Activated T-helper 17 cell treated with anti-CD3 and anti-CD28 coated beads, Interleukin-2, amount 50 U/mL, for 72 hours (primary cell): Measurements from ENCODE around the gene HOXA9. TPM values are rescaled to one million over a fixed set of nuclear protein-coding genes. Genes with fewer than 3 reads are reported as not detected.

Source experiments
- ATAC-seq: fragments of 150-1000 bp; cut with Tn5 transposase; replicated peaks from 2 replicates; pipeline ENCODE4 v1.10.0; 2021; ENCODE audit warnings: mild to moderate bottlenecking, moderate library complexity
- H3K27ac Mint-ChIP-seq: one replicate; pipeline ENCODE4 v1.8.0; 2022; ENCODE audit warnings: mixed read lengths
- H3K27me3 Mint-ChIP-seq: one replicate; pipeline ENCODE4 v1.8.0; 2022; ENCODE audit warnings: mixed read lengths
- H3K36me3 Mint-ChIP-seq: one replicate; pipeline ENCODE4 v1.8.0; 2022; ENCODE audit warnings: low read depth, mild to moderate bottlenecking, mixed read lengths
- H3K4me1 Mint-ChIP-seq: one replicate; pipeline ENCODE4 v1.8.0; 2022; ENCODE audit warnings: mixed read lengths
- H3K4me3 Mint-ChIP-seq: one replicate; pipeline ENCODE4 v1.8.0; 2022; ENCODE audit warnings: mild to moderate bottlenecking, mixed read lengths
- H3K9me3 Mint-ChIP-seq: one replicate; pipeline ENCODE4 v1.8.0; 2022; ENCODE audit warnings: mixed read lengths
- total RNA-seq, 2 donors: library from RNA; stranded (reverse); gene quantifications; one replicate each; pipeline ENCODE4 v1.2.3, GENCODE V29; 2022

HOXA9 gene
- total RNA-seq, 2 donors from 2014 or later = not detected

DNA sequence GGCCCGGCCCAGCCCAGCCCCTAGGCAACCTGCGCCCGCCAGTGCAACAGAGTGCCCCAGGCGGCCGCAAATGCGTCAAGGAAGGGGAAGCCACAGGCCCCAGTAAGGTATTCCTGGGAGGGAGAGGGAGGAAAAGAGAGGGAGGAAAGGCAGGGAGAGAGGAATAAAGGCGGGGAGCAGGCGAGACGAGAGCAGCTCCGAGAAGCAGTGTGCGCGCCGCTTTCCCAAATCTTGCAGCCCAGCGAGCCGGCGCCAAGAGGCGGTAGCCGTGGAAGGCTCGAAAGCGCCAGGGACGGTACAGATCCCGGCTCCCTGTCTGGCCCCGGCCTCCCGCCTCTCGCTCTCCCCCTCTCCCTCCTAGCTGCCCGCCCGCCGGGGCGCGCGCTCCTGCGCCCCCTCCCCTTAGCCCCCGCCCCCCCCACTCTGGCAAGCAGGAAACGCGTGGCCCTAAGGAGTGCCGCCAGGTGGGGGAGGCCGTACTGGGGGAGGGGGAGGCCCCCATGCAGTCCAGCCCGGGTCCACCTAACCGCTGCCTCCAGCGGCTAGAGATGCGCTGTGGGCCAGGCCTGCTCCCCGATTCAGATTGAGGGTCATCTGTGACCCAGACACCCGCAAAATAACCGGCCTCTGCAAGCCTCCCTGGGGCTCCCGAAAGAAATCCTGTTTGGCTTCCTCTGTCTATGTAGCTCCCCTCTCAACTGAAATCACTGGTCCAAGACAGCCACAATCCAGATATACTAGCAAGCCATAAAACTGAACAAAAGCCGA, 4.5 kb upstream of the HOXA9 start:
- H3K4me3 Mint-ChIP-seq = no peak overlapping the region
- peaks cover 22% of the 10 kb centered on the region for H3K36me3 Mint-ChIP-seq
- H3K9me3 Mint-ChIP-seq = no peaks in the 10 kb centered on the region
- peaks cover 50% of the 10 kb centered on the region for H3K27me3 Mint-ChIP-seq
- no peak overlapping the region for H3K27ac Mint-ChIP-seq
- ATAC-seq = no peak
- peaks cover 18% of the 10 kb centered on the region for H3K4me1 Mint-ChIP-seq

DNA sequence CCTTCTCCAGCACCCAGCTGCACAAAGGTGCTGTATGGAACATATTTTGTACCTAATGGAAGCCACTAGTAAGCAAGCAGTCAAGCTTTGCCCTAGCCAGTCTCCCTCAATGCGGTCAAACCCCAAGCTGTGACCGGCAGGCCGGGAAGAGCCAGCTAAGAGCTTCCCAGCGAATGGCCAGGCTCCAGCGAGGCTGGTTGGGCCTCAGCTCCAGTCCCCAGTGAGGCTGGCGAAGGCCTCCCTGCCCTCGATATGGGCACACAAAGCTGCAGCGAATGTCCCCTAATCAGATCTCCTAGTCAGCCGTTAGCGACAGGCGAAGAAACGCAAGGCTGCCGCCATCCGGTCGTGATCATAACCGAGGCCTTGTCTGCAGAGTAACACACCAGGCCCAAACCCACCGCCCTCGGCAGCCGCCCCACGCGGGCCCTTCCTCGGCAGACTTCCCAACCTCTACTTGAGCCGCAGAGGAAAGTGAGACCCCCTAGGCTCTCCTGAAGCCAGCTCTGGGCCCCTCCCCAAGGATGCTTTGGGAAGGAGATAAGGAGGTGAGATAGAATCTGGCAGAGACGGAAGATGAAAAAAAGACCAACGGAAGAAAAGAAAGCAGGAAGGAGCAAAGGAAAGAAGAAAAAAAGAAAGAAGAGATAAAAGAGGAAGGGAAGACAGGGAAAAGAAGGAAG, 3.1 kb upstream of the HOXA9 start:
- Mint-ChIP-seq H3K4me3 (no peak overlapping the region), H3K27ac (no peak overlapping the region), H3K27me3 (peaks cover 57% of the 10 kb centered on the region), H3K9me3 (no peaks in the 10 kb centered on the region), H3K4me1 (peaks cover 18% of the 10 kb centered on the region), H3K36me3 (peaks cover 22% of the 10 kb centered on the region)
- ATAC-seq = no peak

DNA sequence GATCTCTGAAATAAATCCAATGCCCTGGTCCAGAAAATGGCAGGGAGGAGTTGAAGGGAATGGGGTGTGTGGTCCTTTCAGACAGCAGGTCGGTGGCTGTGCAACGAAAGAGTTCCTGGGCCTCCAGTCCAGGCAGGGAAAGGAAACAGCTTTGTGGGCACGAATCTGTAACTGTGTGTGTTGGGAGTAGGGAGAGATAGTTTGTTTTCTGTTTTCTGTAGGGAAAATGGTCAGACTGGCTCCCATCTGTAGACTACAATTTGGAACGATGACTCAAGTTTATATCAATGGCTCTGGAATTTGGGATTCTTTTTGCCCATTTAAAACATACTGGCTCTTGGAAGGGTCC, 2.6 kb upstream of the HOXA9 start:
- peaks cover 22% of the 10 kb centered on the region for H3K36me3 Mint-ChIP-seq
- ATAC-seq = no peak
- H3K27ac Mint-ChIP-seq = no peak overlapping the region
- H3K4me3 Mint-ChIP-seq = no peak overlapping the region
- H3K9me3 Mint-ChIP-seq = no peaks in the 10 kb centered on the region
- peaks cover 18% of the 10 kb centered on the region for H3K4me1 Mint-ChIP-seq
- H3K27me3 Mint-ChIP-seq = peaks cover 63% of the 10 kb centered on the region

DNA sequence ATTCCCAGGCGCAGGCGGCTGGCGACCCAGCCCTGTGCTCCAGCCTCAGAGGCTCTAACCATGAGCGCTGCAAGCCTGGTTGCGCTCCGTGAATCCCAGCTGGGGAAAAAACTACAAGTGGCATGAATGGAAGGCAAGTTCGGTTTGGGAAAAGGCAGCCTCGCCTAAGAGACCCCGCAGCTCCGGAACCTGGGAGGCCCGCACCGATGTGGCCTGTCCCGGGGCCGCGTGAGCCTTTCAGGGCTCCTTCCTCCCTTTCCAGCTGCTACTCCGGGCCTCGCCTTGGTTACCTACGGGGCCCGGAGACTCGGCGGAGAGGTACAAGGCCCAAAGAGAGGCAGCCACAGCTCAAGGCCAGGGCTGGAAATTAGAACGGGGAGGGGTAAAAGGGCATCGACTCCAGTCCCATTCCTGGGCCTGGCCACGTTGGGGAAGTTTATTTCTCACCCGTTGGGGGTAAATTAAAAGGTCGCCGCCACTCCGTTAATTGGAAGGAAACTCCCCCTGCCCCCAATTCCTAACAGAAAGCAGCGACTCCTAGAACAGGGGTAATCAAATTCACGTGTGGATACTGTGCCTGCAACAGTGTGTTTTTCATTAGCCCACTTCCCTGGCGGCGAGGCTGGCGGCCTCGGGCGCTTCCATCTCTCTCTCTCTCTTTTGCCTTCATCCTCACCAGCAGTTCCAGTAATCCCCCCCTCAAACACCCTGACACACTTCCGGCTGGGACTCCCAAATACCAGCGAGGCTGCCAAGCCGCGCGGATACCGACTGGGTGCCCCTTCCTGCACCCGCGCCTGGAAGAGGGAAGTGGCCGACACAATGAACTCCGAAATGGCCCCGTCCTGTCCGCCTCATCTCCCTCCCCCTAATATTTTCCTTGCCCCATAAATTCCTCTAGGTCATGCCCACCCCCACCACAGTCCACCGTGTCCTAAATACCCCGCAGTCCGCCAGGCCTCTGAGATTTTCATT, 1.5 kb upstream of the HOXA9 start:
- no peak overlapping the region for H3K27ac Mint-ChIP-seq
- H3K27me3 Mint-ChIP-seq = peaks cover 65% of the 10 kb centered on the region
- ATAC-seq = no peak
- peaks cover 16% of the 10 kb centered on the region for H3K36me3 Mint-ChIP-seq
- no peak overlapping the region for H3K4me3 Mint-ChIP-seq
- peaks cover 11% of the 10 kb centered on the region for H3K4me1 Mint-ChIP-seq
- H3K9me3 Mint-ChIP-seq = no peaks in the 10 kb centered on the region

DNA sequence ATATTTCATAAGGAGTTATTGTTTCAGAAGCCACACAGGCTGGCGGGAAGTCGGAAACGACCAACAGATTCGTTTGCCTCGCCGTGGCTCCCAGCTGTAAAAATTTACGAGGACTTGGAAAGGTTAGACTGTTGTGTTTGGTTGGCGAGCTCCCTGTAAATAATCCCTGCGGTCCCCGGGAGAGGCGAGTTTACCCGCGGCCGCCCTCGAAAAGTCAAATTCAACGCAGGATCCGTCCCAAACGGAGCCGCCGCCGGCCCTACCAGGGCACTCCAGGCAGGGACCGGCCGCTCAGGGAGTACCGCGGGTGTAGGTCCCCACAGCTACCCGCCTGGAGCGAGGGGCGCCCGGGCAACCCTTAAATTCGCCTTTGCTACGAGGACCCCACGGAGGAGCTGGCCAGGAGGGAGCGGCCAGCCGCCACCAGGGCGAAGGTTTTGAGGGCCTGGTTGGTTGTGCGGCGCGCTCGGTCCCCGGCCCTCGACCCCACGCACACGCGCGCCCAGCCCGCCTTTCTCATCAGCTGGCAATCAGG, 726 bp upstream of the HOXA9 start:
- H3K27me3 Mint-ChIP-seq = peaks cover 57% of the 10 kb centered on the region
- no peak for ATAC-seq
- no peaks in the 10 kb centered on the region for H3K9me3 Mint-ChIP-seq
- peaks cover 15% of the 10 kb centered on the region for H3K36me3 Mint-ChIP-seq
- H3K27ac Mint-ChIP-seq = no peak overlapping the region
- H3K4me3 Mint-ChIP-seq = peak overlapping the region; percentile 25
- H3K4me1 Mint-ChIP-seq = peaks cover 10% of the 10 kb centered on the region

DNA sequence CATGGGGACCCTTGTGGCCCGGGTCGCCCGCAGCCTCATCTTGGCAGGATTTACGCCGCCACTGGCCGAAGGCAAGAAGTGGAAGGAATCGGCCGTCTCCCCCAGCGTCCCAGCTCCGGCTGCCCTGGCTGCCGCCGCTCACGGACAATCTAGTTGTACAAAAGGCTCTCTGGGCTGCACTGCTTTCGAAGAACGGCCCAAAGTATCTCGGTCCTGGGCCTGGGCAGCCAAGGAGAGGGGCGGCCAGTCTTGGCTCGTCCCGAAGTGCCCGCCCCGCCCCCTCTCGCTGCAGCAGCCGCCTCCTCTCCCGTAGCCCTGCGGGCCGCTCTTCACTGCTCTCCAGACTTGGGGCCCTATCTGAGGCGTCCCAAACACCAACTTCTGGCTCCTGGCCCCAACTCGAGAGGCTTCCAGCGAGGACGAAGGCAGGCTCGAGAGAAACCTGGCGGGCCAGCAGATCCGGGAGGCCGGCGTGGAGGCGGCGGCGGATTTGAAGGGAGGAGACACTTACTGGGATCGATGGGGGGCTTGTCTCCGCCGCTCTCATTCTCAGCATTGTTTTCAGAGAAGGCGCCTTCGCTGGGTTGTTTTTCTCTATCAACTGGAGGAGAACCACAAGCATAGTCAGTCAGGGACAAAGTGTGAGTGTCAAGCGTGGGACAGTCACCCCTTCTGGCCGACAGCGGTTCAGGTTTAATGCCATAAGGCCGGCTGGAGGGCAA, 809 bp downstream of the HOXA9 start:
- H3K4me1 Mint-ChIP-seq = peaks cover 10% of the 10 kb centered on the region
- H3K27me3 Mint-ChIP-seq = peaks cover 53% of the 10 kb centered on the region
- H3K9me3 Mint-ChIP-seq = no peaks in the 10 kb centered on the region
- no peak for ATAC-seq
- H3K27ac Mint-ChIP-seq = no peak overlapping the region
- no peak overlapping the region for H3K4me3 Mint-ChIP-seq
- peaks cover 15% of the 10 kb centered on the region for H3K36me3 Mint-ChIP-seq

DNA sequence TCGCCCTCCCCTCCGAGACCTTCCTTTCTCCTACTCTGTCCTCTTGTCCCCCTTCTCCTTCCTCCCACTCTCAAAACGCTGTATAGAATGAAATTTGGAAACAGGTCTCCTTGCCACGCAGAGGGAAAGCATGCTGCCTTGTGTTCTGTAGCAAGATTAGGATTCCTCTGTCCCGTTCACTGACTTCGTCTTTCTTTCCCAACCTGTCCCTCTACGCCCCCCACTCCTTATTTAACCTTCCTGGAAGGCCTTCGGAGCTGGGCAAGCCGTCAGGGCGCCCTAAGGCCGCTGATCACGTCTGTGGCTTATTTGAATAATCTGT, 1.3 kb downstream of the HOXA9 start:
- Mint-ChIP-seq H3K27me3 (peaks cover 56% of the 10 kb centered on the region), H3K36me3 (peaks cover 15% of the 10 kb centered on the region), H3K27ac (no peak overlapping the region), H3K4me3 (no peak overlapping the region), H3K4me1 (peaks cover 10% of the 10 kb centered on the region), H3K9me3 (no peaks in the 10 kb centered on the region)
- no peak for ATAC-seq

DNA sequence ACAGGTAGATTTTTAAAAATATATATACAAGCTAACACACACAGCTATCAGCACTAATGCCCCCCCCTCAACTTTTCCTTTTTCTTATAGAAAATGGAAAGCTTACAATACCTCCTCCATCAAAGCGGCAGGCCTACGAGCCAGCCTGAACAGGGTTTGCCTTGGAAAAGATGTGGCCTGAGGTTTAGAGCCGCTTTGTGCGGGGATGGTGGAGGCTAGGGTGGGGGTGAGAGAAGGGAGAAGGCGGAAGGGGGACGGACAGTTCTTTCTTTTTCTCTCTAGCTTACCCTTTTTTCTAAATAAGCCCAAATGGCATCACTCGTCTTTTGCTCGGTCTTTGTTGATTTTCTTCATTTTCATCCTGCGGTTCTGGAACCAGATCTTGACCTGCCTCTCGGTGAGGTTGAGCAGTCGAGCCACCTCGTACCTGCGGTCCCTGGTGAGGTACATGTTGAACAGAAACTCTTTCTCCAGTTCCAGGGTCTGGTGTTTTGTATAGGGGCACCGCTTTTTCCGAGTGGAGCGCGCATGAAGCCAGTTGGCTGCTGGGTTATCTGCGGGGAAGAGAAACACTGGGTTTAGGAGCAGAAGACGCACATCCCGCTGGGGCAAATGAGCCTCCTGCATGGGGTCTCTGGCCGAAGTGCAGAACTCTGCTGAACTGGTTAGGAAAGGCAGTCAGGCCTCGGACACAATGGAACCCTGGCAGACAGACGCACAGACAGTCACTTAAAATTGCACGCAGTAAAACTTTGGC, 1.9 kb downstream of the HOXA9 start:
- no peaks in the 10 kb centered on the region for H3K9me3 Mint-ChIP-seq
- no peak for ATAC-seq
- peaks cover 10% of the 10 kb centered on the region for H3K36me3 Mint-ChIP-seq
- peaks cover 5% of the 10 kb centered on the region for H3K4me1 Mint-ChIP-seq
- H3K4me3 Mint-ChIP-seq = no peak overlapping the region
- H3K27me3 Mint-ChIP-seq = peaks cover 55% of the 10 kb centered on the region
- H3K27ac Mint-ChIP-seq = no peak overlapping the region

DNA sequence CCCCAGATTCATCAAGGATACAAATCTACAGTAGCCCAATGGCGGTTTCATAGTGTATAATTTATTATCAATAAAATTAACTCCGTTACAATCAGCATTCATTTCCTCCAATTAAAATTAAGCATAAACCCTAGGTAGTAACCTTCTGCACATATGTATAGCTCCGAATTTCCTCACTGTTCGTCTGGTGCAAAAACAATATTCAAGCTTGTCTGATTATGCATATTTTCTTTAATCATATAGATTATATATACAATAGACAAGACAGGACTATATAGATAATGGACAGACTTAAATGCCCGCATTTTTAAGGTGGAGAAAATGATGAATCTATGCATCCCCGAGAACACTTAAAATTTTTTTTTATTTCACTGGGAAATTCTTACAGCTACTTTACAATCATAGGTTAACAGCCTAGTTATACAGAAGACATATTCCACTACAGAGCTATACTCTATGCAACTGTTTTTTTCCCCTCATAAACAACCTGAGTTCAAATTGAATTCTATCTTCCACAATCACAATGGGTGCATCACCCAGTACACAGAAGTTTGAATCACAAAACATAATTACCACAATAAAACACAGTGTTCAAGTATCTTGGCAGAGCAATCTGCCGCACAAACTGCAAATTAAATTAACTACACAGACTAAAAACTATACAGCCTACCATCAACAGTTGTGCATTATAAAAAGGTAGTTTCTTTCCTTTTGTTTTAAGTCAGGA, 2.6 kb downstream of the HOXA9 start:
- Mint-ChIP-seq H3K4me3 (no peak overlapping the region), H3K36me3 (peaks cover 11% of the 10 kb centered on the region), H3K9me3 (no peaks in the 10 kb centered on the region), H3K27me3 (peaks cover 57% of the 10 kb centered on the region), H3K4me1 (peaks cover 10% of the 10 kb centered on the region), H3K27ac (no peak overlapping the region)
- ATAC-seq = no peak

DNA sequence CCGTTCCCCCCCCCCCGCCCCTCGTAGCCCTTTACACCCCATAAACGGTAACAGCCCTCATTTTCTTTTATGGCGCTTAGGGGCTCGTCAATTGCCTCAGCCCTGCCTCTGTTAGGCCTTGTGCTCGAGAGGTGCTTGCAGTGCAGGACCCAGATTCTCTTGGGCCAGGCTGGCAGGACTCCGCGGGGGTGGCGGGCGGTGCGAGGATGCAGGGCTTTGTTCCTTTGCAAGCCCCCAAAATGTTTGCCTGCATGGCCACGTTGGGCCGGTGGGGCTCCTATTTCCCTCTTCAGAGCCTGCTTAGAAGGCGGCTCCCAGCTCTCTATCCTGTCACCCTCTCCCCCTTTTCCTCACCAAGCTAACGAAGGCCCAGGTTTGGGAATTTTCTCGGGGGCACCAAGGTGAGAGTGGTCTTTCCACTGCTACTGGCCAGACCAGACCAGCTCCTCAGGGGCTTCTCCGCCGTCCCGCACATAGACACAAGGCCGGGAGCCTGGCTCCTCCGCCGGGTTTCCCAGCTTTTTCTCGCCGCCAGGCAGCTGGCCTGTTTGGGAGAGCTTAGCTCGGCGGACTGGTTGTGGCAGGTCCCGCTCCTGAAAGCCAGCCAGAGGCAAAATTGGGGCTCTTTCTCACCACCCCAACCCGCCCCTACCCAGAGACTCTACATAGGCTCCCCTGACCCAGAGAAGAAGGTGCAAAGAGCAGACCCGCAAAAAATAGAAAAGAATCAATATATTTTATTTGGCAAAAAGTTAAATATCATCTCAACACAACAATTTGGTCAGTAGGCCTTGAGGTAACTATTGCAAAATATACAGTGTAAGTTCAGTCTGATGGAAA, 3.4 kb downstream of the HOXA9 start:
- ATAC-seq = no peak
- peaks cover 11% of the 10 kb centered on the region for H3K36me3 Mint-ChIP-seq

DNA sequence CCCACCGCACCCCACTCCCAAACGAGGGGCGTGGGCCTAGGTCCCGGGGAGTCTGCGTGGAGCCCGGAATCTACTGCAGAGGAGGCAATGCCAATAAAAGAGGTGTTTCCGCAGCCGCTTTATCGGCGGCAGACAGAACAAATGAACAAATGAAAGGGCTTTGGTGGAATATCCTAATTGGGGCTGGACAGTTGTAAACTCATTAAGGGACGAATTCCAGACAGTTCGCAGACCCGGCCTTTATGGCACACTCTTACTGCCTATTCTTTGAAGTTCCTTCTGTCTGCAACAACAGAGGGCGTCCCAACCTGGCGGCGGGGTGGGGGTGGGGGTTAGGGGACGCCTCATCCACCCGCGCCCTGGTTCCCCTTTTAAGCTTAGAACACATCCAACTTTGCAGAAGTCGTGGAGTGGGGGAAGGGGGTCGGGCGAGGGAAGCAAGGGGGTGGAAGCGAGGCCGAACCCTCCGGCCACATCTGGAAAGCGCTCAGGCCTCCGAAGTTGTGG, 4.1 kb downstream of the HOXA9 start:
- Mint-ChIP-seq H3K27me3 (peaks cover 60% of the 10 kb centered on the region), H3K4me1 (peaks cover 10% of the 10 kb centered on the region)

More for the DNA sequence above, 3.4 kb downstream of the HOXA9 start:
- Mint-ChIP-seq H3K9me3 (no peaks in the 10 kb centered on the region), H3K4me3 (no peak overlapping the region), H3K4me1 (peaks cover 10% of the 10 kb centered on the region), H3K27me3 (peaks cover 57% of the 10 kb centered on the region), H3K27ac (no peak overlapping the region)

DNA sequence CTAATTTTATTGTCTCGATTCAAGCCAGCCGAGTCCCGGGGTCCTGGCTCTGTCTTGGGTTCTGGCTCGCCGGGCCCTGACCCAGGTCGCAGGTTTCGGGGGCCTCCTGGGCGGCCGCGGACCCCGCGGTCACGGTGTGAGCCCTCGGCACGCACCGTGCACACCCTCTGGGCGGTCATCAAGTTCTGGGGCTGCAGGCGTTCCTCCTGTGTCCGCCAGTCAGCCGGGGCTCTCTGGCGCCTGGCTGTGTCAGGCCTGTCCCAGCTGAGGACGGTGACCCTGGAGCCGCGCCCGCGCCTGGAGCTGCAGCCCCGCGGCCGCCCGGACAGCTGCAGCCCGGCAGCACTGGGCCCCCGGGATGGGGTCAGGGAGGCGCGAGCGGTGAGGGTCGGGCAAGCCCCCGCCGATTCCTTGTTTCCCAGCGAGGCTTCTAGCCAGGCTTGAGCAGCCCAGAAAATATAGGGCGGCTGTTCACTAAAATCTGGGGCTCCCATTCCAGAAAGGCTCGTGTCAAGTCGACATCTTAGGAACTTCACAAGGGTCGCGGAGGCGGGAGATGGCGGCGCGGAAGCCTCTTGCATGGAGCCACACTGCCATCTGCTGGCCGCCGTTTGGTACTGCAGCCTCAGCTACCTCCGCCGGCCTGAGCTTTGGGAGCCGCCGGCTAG, 4.7 kb downstream of the HOXA9 start:
- Mint-ChIP-seq H3K27me3 (peaks cover 57% of the 10 kb centered on the region), H3K9me3 (no peaks in the 10 kb centered on the region)

More for the DNA sequence above, 4.1 kb downstream of the HOXA9 start:
- peak overlapping the region; percentile 54 for H3K4me3 Mint-ChIP-seq
- H3K9me3 Mint-ChIP-seq = no peaks in the 10 kb centered on the region
- H3K36me3 Mint-ChIP-seq = peaks cover 11% of the 10 kb centered on the region
- ATAC-seq = no peak
- no peak overlapping the region for H3K27ac Mint-ChIP-seq

More for the DNA sequence above, 4.7 kb downstream of the HOXA9 start:
- peak; percentile 68 for ATAC-seq
- peaks cover 8% of the 10 kb centered on the region for H3K4me1 Mint-ChIP-seq
- H3K27ac Mint-ChIP-seq = no peak overlapping the region
- peaks cover 8% of the 10 kb centered on the region for H3K36me3 Mint-ChIP-seq
- H3K4me3 Mint-ChIP-seq = peak overlapping the region; percentile 54
